Activated CD4-positive, alpha-beta T cell treated with anti-CD3 and anti-CD28 coated beads, Interleukin-2, amount 50 U/mL, for 1 hour (primary cell): ENCODE measurements around the gene NEK5.
"Not testable (repeated sequence)": the region's sequence is repeated elsewhere in the genome, so short reads cannot be mapped to it uniquely, and the experiment has no call there.

ENCODE experiments used
- DNase-seq: peaks from one replicate; pipeline ENCODE4 v3.0.0-alpha.2; 2020

The NEK5 gene

GRCh38 chr13:52128714-52129700, at the start of gene NEK5:
TSS of gene NEK5 (minus strand) at chr13:52129073. CDS start at chr13:52127482, 1,591 bp downstream.
- DNase-seq: peak; percentile 45

GRCh38 chr13:52177276-52177675, 48.4 kb upstream of the NEK5 start:
- DNase-seq: no peak

- not testable (repeated sequence) for DNase-seq
Observed at GRCh38 chr13:52173970-52174369, 45.1 kb upstream of the NEK5 start.

GRCh38 chr13:52173373-52173772, 44.5 kb upstream of the NEK5 start:
- DNase-seq: no peak

- not testable (repeated sequence) for DNase-seq
Observed at GRCh38 chr13:52171686-52172085, 42.8 kb upstream of the NEK5 start.

GRCh38 chr13:52170828-52171391, 42.0 kb upstream of the NEK5 start:
- not testable (repeated sequence) for DNase-seq

GRCh38 chr13:52169839-52170238, 41.0 kb upstream of the NEK5 start:
- DNase-seq: no peak

GRCh38 chr13:52165411-52165810, 36.5 kb upstream of the NEK5 start:
- DNase-seq: no peak

- DNase-seq: no peak
Observed at GRCh38 chr13:52164989-52165388, 36.1 kb upstream of the NEK5 start.

GRCh38 chr13:52163878-52164277, 35.0 kb upstream of the NEK5 start:
- DNase-seq: not testable (repeated sequence)

GRCh38 chr13:52162279-52163101, 33.6 kb upstream of the NEK5 start:
- DNase-seq: no peak

- DNase-seq: no peak
Observed at GRCh38 chr13:52161181-52161646, 32.3 kb upstream of the NEK5 start.

GRCh38 chr13:52160506-52160905, 31.6 kb upstream of the NEK5 start:
- no peak for DNase-seq

GRCh38 chr13:52160053-52160452, 31.2 kb upstream of the NEK5 start:
- no peak for DNase-seq

GRCh38 chr13:52159159-52159982, 30.5 kb upstream of the NEK5 start, which contains the start of gene NEK3:
TSS of gene NEK3 (minus strand) at chr13:52159597. CDS start at chr13:52156191, 3,406 bp downstream.
- DNase-seq: peak; percentile 39

- no peak for DNase-seq
Observed at GRCh38 chr13:52158629-52159158, 29.8 kb upstream of the NEK5 start.

GRCh38 chr13:52156724-52157261, 27.9 kb upstream of the NEK5 start:
- DNase-seq: no peak

GRCh38 chr13:52155177-52155576, 26.3 kb upstream of the NEK5 start:
- no peak for DNase-seq

GRCh38 chr13:52147225-52147624, 18.4 kb upstream of the NEK5 start:
- no peak for DNase-seq

- no peak for DNase-seq
Observed at GRCh38 chr13:52141299-52141698, 12.4 kb upstream of the NEK5 start.

GRCh38 chr13:52137489-52137888, 8.6 kb upstream of the NEK5 start:
- no peak for DNase-seq
